A549 treated with AZD2906 at 1 μM for 4 hours (cell line): ENCODE data around the gene ZNF436. TPM values are rescaled to one million over a fixed set of nuclear protein-coding genes. Genes with fewer than 3 reads are reported as not detected.

Experiments
- total RNA-seq: library from RNA; stranded (reverse); fragments of 200-300 nt; extraction: Qiagen RNA extraction; gene quantifications from 5 replicates; pipeline ENCODE4 v1.2.3, GENCODE V29; 2022

ZNF436 gene
- total RNA-seq, result 4.8 to 5.9 TPM (median 5.0 TPM) in 5 replicates

DNA sequence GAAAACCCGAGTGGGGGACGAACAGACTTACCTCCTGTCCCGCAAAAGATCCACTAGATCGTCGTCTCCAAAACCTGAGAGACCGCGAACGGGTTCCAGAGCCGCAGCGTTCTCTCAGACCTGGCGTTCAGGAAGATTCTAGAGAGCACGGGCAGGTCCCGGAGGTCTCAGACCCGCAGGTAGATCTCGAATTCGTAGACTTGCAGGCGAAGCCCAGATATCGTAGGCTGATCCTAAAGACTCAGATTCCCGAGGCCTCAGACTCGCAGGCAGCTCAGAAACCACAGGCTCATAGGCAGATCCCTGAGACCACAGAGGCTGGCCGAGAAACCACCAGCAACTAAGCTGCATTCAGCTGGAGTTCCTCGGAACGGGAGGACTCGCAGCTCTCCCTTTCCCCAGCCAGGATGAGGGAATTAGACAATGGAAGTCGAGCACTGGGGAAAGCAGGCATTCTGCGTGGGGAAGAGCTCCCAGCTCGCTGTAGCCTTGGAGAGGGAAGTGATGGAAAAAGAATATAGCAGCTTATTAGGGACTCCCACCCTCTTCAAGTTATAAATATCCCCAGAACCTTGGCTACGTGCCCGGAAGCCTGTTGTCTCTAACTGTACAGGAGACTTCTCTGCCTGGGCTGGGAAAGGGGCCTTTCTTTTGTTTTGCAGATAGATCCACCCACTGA, at the start of gene ZNF436:
Gene ZNF436, minus strand, starts transcription at position 502 of the 679 bp plus-strand sequence. CDS start 1,831 bp downstream, outside the sequence.

GRCh38 chr1:23344111-23344986, 25.3 kb downstream of the ZNF436 start, which contains the start of gene HNRNPR:
Gene HNRNPR (minus strand): TSS chr1:23344284. CDS start chr1:23341008, 3,276 bp downstream.

Other genes with a start within 250 kb of the ZNF436 start
- 17.4 to 26.1 TPM (median 18.8 TPM) in 5 replicates for gene LUZP1, start 201.0 kb downstream of the ZNF436 start, total RNA-seq
- gene HTR1D, start 152.3 kb downstream of the ZNF436 start, total RNA-seq, result 11.3 to 13.1 TPM (median 12.0 TPM) in 5 replicates
- 145 to 210 TPM (median 158 TPM) in 5 replicates for gene HNRNPR, start 25.6 kb downstream of the ZNF436 start, total RNA-seq
- 0.34 to 0.70 TPM (median 0.62 TPM) in 5 replicates for gene TCEA3, start 54.9 kb upstream of the ZNF436 start, total RNA-seq
- gene ASAP3, start 114.3 kb upstream of the ZNF436 start, total RNA-seq, result 6.1 to 8.3 TPM (median 7.0 TPM) in 5 replicates
- 2.4 to 2.8 TPM (median 2.6 TPM) in 5 replicates for gene E2F2, start 161.4 kb upstream of the ZNF436 start, total RNA-seq
- 282 to 417 TPM (median 393 TPM) in 5 replicates for gene ID3, start 189.7 kb upstream of the ZNF436 start, total RNA-seq